Esophagus muscularis mucosa (tissue), 4 donors: ENCODE measurements around the gene RPUSD1. TPM values are rescaled to one million over a fixed set of nuclear protein-coding genes. Genes with fewer than 3 reads are reported as not detected.

Experiments used
- DNase-seq: peaks from one replicate; pipeline ENCODE4 v3.0.0-alpha.2; 2017; ENCODE audit errors: extremely low spot score
- H3K27ac ChIP-seq, 4 donors: fragments of 200-600 bp; sonication (generic); replicated peaks in 1 of 4; 1 replicate in 3 of 4; 2 replicates in 1 of 4; pipeline ENCODE4 v1.5.1; 2016 to 2019; ENCODE audit warnings: mild to moderate bottlenecking in 1 of 4
- H3K27me3 ChIP-seq, 4 donors: fragments of 200-600 bp; sonication (generic); one replicate each; pipeline versions ENCODE4 v1.5.1 to v1.6.0; 2016 to 2019
- H3K36me3 ChIP-seq, 4 donors: fragments of 200-600 bp; sonication (generic); one replicate each; pipeline ENCODE4 v1.5.1; 2016 to 2019
- H3K4me1 ChIP-seq, 4 donors: fragments of 200-600 bp; sonication (generic); one replicate each; pipeline ENCODE4 v1.5.1; 2016 to 2019
- H3K4me3 ChIP-seq, 4 donors: fragments of 200-600 bp; sonication (generic); 1 replicate in 2 of 4; 2 replicates in 2 of 4; pipeline ENCODE4 v1.5.1; 2016 to 2019; ENCODE audit warnings: mild to moderate bottlenecking in 4 of 4, moderate library complexity in 1 of 4
- H3K9me3 ChIP-seq, 4 donors: fragments of 200-600 bp; sonication (generic); 1 replicate in 3 of 4; 2 replicates in 1 of 4; pipeline ENCODE4 v1.5.1; 2016 to 2019
- EP300 ChIP-seq: sonication (generic); formaldehyde crosslinking; IDR thresholded peaks from one replicate; pipeline ENCODE4 v1.6.1; 2017; ENCODE audit warnings: antibody characterized with exemption
- POLR2A ChIP-seq: fragments of 450-650 bp; IDR thresholded peaks from one replicate; pipeline ENCODE4 v1.6.1; 2017; ENCODE audit warnings: antibody characterized with exemption, moderate library complexity, mild to moderate bottlenecking, low read depth
- POLR2AphosphoS5 ChIP-seq, 2 donors: sonication (generic); formaldehyde crosslinking; IDR thresholded peaks; one replicate each; pipeline ENCODE4 v1.6.1; 2017; ENCODE audit warnings: antibody characterized with exemption in 2 of 2
- WGBS: methylation state at CpG from one replicate; pipeline ENCODE4 v1.1.5; 2018; 5-methylcytosine and 5-hydroxymethylcytosine counted together
- intact Hi-C: fragments of 100-400 bp; cut with DNase I; formaldehyde crosslinking; loops from one replicate; pipeline ENCODE4 v1.15.1; 2023
- total RNA-seq, 4 donors: library from RNA; depleted of rRNA; stranded (reverse); fragments of >200 nt; gene quantifications; one replicate each; pipeline versions ENCODE4 v1.1.0 to v1.2.1, GENCODE V29; 2016
- TF ChIP-seq, protein P1 (sequence below), 3 experiments: fragments of 200-600 bp in 2 of 3; fragments of 450-650 bp in 1 of 3; sonication (generic) in 2 of 3; IDR thresholded peaks; one replicate each; pipeline ENCODE4 v1.5.1; 2017 to 2019; ENCODE audit warnings: antibody characterized with exemption in 3 of 3, mild to moderate bottlenecking in 2 of 3, moderate library complexity in 1 of 3

Gene RPUSD1
- total RNA-seq, 4 donors from 2014 or later = 10.4 to 29.1 (median 20.4) TPM

DNA sequence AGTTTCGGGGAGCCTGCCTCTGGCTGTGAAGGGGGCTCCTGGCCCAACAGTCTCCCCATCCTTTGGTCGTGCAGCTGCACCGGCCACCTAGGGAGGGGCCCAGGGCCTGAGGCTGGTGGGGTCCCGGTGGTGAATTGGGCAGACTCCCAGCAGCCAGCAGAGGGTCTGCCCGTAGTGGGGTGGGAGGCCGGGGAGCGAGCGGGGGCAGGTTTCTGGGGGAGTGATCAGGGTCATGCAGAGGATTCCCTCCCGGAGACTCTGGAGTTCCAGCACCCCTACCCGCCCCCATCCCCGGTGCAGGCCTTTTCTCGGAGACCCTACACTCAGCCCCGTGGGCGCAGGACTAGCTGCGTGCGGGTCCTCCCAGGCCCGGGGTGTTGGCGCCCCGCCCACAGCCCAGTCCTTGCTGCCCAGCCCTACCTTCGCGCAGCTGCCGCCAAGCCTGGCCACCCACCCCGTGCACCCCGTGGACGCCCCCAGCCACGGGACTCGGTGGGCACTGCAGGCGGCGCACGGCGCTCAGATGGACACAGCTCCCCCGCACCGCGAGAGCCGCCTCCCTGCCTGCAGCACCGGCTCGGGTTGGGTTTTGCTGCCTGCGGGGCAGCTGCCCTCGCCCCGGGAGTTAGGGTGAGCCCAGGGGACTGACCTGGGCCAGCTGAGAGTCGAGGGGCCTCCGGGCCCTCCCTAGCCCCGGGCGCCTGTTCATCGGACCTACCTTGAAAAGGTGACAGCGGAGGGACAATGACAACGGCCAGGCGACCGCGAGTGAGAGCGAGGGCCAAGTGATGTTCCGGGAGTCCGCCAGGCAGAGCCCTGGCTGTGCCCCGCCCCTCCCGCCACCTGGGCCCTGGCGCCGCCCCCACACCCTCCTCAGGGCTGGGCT, 12.0 kb upstream of the RPUSD1 start, which contains the start of gene GNG13:
Gene GNG13 (minus strand): TSS at position 787 of the 886 bp plus-strand sequence. CDS start 1,657 bp downstream, outside the sequence.
- Histone ChIP-seq H3K27me3 (peaks cover 0 to 97% (median 28%) of the 10 kb centered on the region in 4 donors), H3K4me3 (no peak within 1 kb of the TSS), H3K36me3 (no peaks in the 10 kb centered on the region), H3K9me3 (no peaks in the 10 kb centered on the region), H3K27ac (no peak within 1 kb of the TSS), H3K4me1 (peaks cover 0 to 10% (median 3%) of the 10 kb centered on the region in 4 donors)
- WGBS = 10% methylated on average over 19 of the region's 57 CpGs
- no peak for DNase-seq
- TF ChIP-seq EP300 (no peak), POLR2AphosphoS5 (IDR thresholded peaks at IDR 0.05) (no peak), POLR2A (no peak)
- TF ChIP-seq, protein P1, sequence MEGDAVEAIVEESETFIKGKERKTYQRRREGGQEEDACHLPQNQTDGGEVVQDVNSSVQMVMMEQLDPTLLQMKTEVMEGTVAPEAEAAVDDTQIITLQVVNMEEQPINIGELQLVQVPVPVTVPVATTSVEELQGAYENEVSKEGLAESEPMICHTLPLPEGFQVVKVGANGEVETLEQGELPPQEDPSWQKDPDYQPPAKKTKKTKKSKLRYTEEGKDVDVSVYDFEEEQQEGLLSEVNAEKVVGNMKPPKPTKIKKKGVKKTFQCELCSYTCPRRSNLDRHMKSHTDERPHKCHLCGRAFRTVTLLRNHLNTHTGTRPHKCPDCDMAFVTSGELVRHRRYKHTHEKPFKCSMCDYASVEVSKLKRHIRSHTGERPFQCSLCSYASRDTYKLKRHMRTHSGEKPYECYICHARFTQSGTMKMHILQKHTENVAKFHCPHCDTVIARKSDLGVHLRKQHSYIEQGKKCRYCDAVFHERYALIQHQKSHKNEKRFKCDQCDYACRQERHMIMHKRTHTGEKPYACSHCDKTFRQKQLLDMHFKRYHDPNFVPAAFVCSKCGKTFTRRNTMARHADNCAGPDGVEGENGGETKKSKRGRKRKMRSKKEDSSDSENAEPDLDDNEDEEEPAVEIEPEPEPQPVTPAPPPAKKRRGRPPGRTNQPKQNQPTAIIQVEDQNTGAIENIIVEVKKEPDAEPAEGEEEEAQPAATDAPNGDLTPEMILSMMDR (IDR thresholded peaks at IDR 0.05) = no peak
- intact Hi-C loops = no loop called here

DNA sequence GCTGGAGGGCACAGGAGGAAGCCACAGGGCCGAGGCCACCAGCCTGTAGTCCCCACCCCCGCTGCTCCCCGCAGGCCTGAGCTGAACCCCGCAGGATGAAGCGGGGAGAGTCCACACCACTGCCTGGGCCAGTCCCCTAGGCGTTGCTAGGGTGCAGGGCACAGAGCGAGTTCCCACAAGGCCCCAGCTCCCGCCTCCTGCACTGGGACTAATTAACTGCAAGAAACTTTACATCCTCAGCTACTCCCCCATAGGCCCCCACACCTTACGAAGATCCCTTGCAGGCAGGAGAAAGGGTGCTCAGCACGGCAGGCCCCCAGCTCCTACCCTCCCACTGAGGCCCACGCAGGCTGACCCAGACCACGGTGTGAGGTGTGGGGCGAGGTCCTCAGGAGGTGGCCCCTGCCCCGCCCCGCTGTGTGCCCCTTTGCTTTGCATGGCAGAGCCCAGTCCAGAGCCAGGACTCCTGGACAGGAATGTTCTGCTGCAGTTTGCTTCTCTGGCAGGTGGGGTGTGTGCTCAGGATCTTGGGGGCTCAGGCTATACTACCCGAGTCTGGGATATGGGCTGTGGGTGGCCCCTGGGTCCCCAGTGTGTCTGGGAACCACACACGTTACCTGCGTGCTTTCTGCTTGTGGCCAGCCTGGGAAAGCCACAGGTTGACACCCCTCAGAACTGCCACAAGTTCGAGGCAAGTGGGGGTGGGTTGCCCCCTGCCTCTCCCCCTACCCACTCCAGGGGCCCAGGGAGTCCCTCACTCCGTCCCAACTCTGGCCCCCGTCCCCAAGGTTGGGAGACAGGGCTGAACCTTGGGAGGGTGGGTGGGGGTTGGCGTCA, 11.1 kb upstream of the RPUSD1 start:
- Histone ChIP-seq H3K9me3 (no peaks in the 10 kb centered on the region), H3K36me3 (no peaks in the 10 kb centered on the region), H3K27ac (no peak overlapping the region), H3K27me3 (peaks cover 0 to 89% (median 28%) of the 10 kb centered on the region in 4 donors), H3K4me1 (peaks cover 0 to 10% (median 3%) of the 10 kb centered on the region in 4 donors), H3K4me3 (no peak overlapping the region)
- TF ChIP-seq EP300 (no peak), POLR2A (no peak), POLR2AphosphoS5 (IDR thresholded peaks at IDR 0.05) (no peak)
- TF ChIP-seq, protein P1 (IDR thresholded peaks at IDR 0.05) = no peak
- DNase-seq = no peak
- 58% methylated on average over 16 of the region's 22 CpGs for WGBS
- intact Hi-C loops = no loop called here

DNA sequence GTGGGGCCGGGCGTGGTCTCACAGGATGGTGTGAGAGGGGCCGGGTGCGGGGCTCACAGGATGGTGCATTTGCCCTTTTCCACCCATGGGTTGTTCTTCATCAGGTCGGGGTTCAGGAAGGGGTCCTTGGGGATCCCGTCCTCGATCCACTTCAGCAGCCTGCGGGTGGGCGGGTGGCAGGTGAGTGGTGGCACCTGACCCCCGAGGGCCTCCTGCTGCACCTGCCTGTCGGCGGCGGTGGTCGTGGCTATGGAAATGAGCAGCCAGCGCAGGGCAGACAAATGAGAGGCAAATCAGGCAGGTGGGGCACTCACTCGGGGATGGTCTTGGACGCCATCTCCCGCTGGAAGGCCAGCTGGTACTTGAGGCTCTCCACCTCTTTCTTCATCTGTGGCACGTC, 10.5 kb upstream of the RPUSD1 start:
- DNase-seq = no peak
- Histone ChIP-seq H3K9me3 (no peaks in the 10 kb centered on the region), H3K4me3 (no peak overlapping the region), H3K36me3 (peaks cover 0 to 5% (median 0%) of the 10 kb centered on the region in 4 donors), H3K4me1 (peaks cover 0 to 10% (median 3%) of the 10 kb centered on the region in 4 donors), H3K27ac (no peak overlapping the region), H3K27me3 (peaks cover 0 to 82% (median 27%) of the 10 kb centered on the region in 4 donors)
- TF ChIP-seq EP300 (no peak), POLR2AphosphoS5 (IDR thresholded peaks at IDR 0.05) (no peak), POLR2A (no peak)
- TF ChIP-seq, protein P1 (IDR thresholded peaks at IDR 0.05) = no peak
- intact Hi-C loops = no loop called here
- 96% methylated on average over 7 of the region's 19 CpGs for WGBS

DNA sequence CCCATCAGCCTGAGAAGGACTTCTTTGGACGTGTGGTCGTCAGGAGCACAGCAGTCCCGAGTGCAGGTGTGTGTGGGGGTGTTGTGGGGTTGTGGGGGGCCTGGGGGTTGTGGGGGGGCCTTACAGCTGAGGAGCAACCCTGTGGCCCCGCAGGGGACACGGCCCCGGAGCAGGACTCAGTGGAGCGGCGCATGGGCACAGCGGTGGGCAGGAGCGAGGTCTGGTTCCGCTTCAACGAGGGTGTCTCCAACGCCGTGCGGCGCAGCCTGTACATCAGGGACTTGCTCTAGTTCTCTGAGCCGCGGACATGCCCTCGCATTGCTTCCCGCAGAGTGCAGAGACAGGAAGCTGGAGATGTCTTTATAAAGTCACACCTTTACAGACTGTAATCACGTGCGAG, 9.5 kb upstream of the RPUSD1 start:
- no peak for DNase-seq
- peaks cover 0 to 72% (median 25%) of the 10 kb centered on the region in 4 donors for H3K27me3 ChIP-seq

More for the DNA sequence above, 9.5 kb upstream of the RPUSD1 start:
- no peak overlapping the region for H3K27ac ChIP-seq
- H3K4me1 ChIP-seq = peaks cover 0 to 10% (median 3%) of the 10 kb centered on the region in 4 donors
- 97% methylated on average over 19 of the region's 22 CpGs for WGBS
- no peaks in the 10 kb centered on the region for H3K9me3 ChIP-seq
- intact Hi-C loops = no loop called here
- peaks cover 0 to 12% (median 4%) of the 10 kb centered on the region in 4 donors for H3K36me3 ChIP-seq
- no peak for TF ChIP-seq POLR2A
- no peak for TF ChIP-seq EP300
- TF ChIP-seq, protein P1 (IDR thresholded peaks at IDR 0.05) = no peak
- no peak for TF ChIP-seq POLR2AphosphoS5 (IDR thresholded peaks at IDR 0.05)
- no peak overlapping the region for H3K4me3 ChIP-seq
